ENCODE results near the gene PARP8.

DNA sequence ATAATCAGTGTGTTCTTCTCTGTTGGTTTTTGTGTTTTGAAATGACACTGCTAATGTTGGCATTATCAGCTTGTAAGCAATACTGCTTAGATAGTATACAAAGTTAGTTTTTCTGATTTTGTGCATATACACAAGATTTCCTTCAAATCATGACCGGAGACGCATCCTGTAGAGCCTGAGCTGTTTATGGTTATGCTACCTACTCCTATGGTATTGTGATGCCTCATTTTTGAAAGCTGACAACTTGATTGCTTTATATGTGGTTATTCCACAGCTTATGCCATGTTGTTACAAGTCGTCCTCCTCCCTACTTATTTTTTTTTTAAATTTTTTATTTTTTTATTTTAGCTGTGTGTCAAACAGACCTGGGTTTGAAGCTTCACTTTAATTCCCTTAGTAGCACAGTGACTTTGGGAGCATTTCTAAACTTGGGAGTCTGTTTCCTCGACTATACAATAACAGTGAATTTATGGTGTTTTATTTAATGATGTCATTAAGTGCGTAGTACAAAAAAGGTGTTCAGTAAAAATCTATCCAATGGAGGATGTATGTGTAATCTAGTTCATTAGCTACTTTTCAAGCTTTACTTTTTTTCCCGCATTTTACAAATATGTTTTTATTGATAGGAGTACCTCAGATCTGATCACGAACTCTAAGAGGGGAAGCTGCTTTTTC lies 59.5 kb downstream of the PARP8 start:
- TF ChIP-seq, protein P1, sequence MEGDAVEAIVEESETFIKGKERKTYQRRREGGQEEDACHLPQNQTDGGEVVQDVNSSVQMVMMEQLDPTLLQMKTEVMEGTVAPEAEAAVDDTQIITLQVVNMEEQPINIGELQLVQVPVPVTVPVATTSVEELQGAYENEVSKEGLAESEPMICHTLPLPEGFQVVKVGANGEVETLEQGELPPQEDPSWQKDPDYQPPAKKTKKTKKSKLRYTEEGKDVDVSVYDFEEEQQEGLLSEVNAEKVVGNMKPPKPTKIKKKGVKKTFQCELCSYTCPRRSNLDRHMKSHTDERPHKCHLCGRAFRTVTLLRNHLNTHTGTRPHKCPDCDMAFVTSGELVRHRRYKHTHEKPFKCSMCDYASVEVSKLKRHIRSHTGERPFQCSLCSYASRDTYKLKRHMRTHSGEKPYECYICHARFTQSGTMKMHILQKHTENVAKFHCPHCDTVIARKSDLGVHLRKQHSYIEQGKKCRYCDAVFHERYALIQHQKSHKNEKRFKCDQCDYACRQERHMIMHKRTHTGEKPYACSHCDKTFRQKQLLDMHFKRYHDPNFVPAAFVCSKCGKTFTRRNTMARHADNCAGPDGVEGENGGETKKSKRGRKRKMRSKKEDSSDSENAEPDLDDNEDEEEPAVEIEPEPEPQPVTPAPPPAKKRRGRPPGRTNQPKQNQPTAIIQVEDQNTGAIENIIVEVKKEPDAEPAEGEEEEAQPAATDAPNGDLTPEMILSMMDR (IDR thresholded peaks at IDR 0.05) = no peak
- no peak for TF ChIP-seq EP300 (IDR thresholded peaks at IDR 0.05)

Data from upper lobe of left lung (tissue), 4 donors.